ENCODE data around the gene LY6G6D. TPM values are rescaled to one million over a fixed set of nuclear protein-coding genes. Genes with fewer than 3 reads are reported as not detected.

The LY6G6D gene
- total and polyA plus RNA-seq, 2 of the 13 experiments (the other 11 are each of a cell fraction or from before 2014, with no cell fraction given), result not detected

DNA sequence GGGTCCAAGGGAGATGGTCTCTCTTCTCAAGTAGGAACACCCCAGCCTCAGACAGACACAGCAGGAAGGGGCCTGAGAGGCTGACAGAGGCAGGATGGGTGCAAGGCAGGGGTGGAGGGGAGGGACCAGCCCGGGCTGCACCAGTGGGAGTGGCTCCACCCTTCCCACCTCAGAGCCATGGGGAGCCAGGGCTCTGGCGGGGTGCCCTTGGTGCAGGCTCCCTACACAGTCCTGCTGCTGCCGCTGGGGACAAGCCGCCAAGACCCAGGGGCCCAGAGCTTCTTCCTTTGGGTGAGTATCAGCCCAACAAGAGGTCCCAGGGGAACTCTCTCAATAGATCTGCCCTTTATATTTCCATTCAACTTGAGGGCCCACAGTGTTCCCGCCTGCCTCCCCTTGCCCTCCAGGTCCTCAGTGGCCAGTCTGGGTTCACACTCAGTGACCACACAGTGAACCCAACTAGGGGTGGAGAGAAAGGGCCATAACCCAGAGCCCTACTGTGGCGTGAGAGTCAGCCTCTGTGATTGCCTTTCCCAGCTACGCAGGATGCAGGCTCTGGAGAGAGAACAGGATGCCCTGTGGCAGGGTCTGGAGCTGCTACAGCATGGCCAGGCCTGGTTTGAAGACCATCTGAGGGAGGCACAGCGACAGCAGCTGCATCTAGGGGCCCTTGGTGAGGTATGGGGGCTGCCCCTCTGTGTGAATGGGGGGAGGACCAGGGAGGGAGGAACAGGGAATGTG lies 47.9 kb downstream of the LY6G6D start (continued):
- TF ChIP-seq, protein P1, sequence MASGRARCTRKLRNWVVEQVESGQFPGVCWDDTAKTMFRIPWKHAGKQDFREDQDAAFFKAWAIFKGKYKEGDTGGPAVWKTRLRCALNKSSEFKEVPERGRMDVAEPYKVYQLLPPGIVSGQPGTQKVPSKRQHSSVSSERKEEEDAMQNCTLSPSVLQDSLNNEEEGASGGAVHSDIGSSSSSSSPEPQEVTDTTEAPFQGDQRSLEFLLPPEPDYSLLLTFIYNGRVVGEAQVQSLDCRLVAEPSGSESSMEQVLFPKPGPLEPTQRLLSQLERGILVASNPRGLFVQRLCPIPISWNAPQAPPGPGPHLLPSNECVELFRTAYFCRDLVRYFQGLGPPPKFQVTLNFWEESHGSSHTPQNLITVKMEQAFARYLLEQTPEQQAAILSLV (CRISPR knock-in tag; IDR thresholded peaks at IDR 0.05; ENCODE audit: borderline replicate concordance), result 0 out of 2 replicates have a peak, but pooled peaks have one; percentile 24
- TF ChIP-seq ERF (CRISPR knock-in tag; IDR thresholded peaks at IDR 0.05) (no peak), MZF1 (CRISPR knock-in tag; IDR thresholded peaks at IDR 0.05; ENCODE audit: borderline replicate concordance) (no peak), ZNF296 (CRISPR knock-in tag; conservative IDR thresholded peaks at IDR 0.05) (no peak), ATF7 (IDR thresholded peaks at IDR 0.05) (no peak), ATF7 (CRISPR knock-in tag; IDR thresholded peaks at IDR 0.05) (0 out of 2 replicates have a peak, but pooled peaks have one; percentile 51), RXRA (CRISPR knock-in tag; IDR thresholded peaks at IDR 0.05) (0 out of 2 replicates have a peak, but pooled peaks have one; percentile 16), POLR2A (IDR thresholded peaks at IDR 0.05; ENCODE audit: insufficient read depth in 1 of 2, low read depth in 2 of 2, low read length in 2 of 2) (peak in 1 of 2 experiments; percentile 11; a peak in 2 of 4 replicates), POLR2G (IDR thresholded peaks at IDR 0.05; ENCODE audit: low read depth, low read length) (peak; percentile 46; the same call in 1 of the 2 replicates), ZSCAN25 (CRISPR knock-in tag; IDR thresholded peaks at IDR 0.05) (peak; percentile 16; the same call in 1 of the 2 replicates)
- TF ChIP-seq, protein P2, sequence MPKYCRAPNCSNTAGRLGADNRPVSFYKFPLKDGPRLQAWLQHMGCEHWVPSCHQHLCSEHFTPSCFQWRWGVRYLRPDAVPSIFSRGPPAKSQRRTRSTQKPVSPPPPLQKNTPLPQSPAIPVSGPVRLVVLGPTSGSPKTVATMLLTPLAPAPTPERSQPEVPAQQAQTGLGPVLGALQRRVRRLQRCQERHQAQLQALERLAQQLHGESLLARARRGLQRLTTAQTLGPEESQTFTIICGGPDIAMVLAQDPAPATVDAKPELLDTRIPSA (CRISPR knock-in tag; IDR thresholded peaks at IDR 0.05; ENCODE audit: borderline replicate concordance), result no peak
- TF ChIP-seq, protein P3, sequence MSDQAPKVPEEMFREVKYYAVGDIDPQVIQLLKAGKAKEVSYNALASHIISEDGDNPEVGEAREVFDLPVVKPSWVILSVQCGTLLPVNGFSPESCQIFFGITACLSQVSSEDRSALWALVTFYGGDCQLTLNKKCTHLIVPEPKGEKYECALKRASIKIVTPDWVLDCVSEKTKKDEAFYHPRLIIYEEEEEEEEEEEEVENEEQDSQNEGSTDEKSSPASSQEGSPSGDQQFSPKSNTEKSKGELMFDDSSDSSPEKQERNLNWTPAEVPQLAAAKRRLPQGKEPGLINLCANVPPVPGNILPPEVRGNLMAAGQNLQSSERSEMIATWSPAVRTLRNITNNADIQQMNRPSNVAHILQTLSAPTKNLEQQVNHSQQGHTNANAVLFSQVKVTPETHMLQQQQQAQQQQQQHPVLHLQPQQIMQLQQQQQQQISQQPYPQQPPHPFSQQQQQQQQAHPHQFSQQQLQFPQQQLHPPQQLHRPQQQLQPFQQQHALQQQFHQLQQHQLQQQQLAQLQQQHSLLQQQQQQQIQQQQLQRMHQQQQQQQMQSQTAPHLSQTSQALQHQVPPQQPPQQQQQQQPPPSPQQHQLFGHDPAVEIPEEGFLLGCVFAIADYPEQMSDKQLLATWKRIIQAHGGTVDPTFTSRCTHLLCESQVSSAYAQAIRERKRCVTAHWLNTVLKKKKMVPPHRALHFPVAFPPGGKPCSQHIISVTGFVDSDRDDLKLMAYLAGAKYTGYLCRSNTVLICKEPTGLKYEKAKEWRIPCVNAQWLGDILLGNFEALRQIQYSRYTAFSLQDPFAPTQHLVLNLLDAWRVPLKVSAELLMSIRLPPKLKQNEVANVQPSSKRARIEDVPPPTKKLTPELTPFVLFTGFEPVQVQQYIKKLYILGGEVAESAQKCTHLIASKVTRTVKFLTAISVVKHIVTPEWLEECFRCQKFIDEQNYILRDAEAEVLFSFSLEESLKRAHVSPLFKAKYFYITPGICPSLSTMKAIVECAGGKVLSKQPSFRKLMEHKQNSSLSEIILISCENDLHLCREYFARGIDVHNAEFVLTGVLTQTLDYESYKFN (CRISPR knock-in tag; conservative IDR thresholded peaks at IDR 0.05), result 0 out of 2 replicates have a peak, but pooled peaks have one; percentile 28
- TF ChIP-seq, protein P4, sequence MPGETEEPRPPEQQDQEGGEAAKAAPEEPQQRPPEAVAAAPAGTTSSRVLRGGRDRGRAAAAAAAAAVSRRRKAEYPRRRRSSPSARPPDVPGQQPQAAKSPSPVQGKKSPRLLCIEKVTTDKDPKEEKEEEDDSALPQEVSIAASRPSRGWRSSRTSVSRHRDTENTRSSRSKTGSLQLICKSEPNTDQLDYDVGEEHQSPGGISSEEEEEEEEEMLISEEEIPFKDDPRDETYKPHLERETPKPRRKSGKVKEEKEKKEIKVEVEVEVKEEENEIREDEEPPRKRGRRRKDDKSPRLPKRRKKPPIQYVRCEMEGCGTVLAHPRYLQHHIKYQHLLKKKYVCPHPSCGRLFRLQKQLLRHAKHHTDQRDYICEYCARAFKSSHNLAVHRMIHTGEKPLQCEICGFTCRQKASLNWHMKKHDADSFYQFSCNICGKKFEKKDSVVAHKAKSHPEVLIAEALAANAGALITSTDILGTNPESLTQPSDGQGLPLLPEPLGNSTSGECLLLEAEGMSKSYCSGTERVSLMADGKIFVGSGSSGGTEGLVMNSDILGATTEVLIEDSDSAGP (CRISPR knock-in tag; IDR thresholded peaks at IDR 0.05; ENCODE audit: borderline replicate concordance), result 0 out of 2 replicates have a peak, but pooled peaks have one; percentile 19
- TF ChIP-seq, protein P5, sequence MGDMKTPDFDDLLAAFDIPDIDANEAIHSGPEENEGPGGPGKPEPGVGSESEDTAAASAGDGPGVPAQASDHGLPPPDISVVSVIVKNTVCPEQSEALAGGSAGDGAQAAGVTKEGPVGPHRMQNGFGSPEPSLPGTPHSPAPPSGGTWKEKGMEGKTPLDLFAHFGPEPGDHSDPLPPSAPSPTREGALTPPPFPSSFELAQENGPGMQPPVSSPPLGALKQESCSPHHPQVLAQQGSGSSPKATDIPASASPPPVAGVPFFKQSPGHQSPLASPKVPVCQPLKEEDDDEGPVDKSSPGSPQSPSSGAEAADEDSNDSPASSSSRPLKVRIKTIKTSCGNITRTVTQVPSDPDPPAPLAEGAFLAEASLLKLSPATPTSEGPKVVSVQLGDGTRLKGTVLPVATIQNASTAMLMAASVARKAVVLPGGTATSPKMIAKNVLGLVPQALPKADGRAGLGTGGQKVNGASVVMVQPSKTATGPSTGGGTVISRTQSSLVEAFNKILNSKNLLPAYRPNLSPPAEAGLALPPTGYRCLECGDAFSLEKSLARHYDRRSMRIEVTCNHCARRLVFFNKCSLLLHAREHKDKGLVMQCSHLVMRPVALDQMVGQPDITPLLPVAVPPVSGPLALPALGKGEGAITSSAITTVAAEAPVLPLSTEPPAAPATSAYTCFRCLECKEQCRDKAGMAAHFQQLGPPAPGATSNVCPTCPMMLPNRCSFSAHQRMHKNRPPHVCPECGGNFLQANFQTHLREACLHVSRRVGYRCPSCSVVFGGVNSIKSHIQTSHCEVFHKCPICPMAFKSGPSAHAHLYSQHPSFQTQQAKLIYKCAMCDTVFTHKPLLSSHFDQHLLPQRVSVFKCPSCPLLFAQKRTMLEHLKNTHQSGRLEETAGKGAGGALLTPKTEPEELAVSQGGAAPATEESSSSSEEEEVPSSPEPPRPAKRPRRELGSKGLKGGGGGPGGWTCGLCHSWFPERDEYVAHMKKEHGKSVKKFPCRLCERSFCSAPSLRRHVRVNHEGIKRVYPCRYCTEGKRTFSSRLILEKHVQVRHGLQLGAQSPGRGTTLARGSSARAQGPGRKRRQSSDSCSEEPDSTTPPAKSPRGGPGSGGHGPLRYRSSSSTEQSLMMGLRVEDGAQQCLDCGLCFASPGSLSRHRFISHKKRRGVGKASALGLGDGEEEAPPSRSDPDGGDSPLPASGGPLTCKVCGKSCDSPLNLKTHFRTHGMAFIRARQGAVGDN (CRISPR knock-in tag; IDR thresholded peaks at IDR 0.05), result peak; percentile 59

Measured in HepG2 (cell line).